Activated CD8-positive, alpha-beta memory T cell treated with anti-CD3 and anti-CD28 coated beads for 36 hours (primary cell): ENCODE results near the gene PAPOLB. TPM values are rescaled to one million over a fixed set of nuclear protein-coding genes. Genes with fewer than 3 reads are reported as not detected.
"Not testable (repeated sequence)": the region's sequence is repeated elsewhere in the genome, so short reads cannot be mapped to it uniquely, and the experiment has no call there.

Source experiments
- CTCF ChIA-PET: fragments of 350-600 bp; sonication (Branson Sonifier 250); formaldehyde crosslinking; loops from one replicate; lab custom pipeline; 2021; ENCODE audit warnings: antibody characterized with exemption; lab: Charles Lee
- POLR2A ChIA-PET: fragments of 350-600 bp; sonication (Branson Sonifier 250); formaldehyde crosslinking; loops from one replicate; lab custom pipeline; 2021; ENCODE audit warnings: antibody characterized with exemption; lab: Charles Lee
- total RNA-seq, 2 experiments: library from RNA; stranded (reverse); gene quantifications; one replicate each; pipeline ENCODE4 v1.2.3, GENCODE V29; 2021

The PAPOLB gene
- total RNA-seq, result not detected

DNA sequence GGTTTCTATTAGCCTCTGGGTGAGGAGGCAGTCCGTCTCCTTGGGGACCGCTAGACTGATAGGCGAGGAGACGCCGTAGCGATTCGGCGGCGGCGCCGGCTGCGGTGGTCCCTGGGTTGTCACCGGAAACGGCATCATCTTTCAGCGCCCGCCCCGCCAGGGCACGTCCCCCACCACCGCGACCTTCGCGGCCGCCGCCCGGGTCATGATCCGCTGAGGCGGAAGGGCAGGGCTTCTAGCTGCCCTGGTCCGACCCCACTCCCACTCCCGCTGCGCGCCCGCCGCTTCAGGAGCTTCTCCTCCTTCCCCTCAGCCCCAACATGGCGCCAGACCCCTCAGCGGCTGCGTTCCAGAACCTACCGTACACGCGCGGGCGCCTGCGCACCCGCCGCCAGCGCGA, at the start of gene PAPOLB:
TSS of gene PAPOLB (minus strand) at position 358 of the 400 bp plus-strand sequence. CDS start at position 138, 220 bp downstream.
- ChIA-PET CTCF (no interaction called here), POLR2A (interaction anchor here (0.6 kb wide), 1 partner anchor 24 kb away, joined by 3 read pairs; no protein-coding TSS in a partner anchor)

DNA sequence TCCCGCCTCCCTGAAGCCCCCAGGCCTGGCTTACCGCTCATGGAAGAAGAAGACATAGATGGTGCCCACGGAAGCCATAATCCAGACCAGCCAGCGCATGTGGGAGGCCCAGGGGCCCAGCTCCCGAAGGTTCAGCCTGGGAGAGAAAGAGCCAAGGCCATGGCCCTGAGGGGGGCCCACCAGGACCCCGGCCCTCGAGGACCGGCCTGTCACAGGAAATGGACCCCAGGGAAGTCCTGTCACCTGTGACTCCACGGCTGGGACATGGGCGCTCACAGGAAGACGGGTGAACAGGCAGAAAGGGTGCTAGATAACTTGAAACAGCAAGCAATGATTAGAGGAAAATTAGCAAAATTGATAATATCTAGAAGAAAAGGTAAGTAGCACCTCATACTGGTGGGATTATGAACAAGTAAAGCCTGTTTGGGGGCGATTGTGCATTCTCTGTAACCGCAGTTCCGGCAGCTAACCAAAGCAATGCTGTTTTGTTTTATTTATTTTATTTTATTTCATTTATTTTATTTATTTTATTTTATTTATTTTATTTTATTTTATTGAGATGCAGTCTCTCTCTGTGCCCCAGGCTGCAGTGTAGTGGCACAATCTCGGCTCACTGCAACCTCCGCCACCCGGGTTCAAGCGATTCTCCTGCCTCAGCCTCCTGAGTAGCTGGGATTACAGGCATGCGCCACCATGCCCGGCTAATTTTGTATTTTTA, 49.4 kb upstream of the PAPOLB start:
- POLR2A ChIA-PET, result no interaction called here

GRCh38 chr7:4906682-4907081, 44.9 kb upstream of the PAPOLB start:
- POLR2A ChIA-PET, result no interaction called here
- CTCF ChIA-PET, result no interaction called here

More for the DNA sequence above, 49.4 kb upstream of the PAPOLB start:
- CTCF ChIA-PET, result interaction anchor here (0.6 kb wide), 1 partner anchor 343 kb away, joined by 3 read pairs; no protein-coding TSS in a partner anchor

DNA sequence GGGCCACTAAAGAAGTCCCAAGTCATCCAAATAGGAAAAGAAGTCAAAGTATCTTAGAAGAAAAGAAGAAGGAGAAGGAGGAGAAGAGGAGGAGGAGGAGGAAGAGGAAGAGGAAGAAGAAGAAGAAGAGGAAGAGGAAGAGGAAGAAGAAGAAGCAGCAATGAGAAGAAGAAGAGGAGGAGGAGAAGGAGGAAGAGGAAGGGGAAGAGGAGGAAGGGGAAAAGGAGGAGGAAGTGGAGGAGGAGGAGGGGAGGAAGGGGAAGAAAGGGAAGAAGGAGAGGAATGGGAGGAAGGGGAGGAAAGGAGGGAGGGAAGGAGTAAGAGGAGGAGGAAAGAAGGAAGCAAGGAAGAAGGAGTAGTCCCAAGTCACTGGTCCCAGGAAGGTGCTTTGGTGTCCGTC, 43.3 kb upstream of the PAPOLB start:
- ChIA-PET CTCF (no interaction called here), POLR2A (no interaction called here)

GRCh38 chr7:4904346-4904745, 42.5 kb upstream of the PAPOLB start:
- POLR2A ChIA-PET, result no interaction called here
- CTCF ChIA-PET, result no interaction called here

GRCh38 chr7:4895766-4896165, 33.9 kb upstream of the PAPOLB start:
- CTCF ChIA-PET, result no interaction called here
- POLR2A ChIA-PET, result no interaction called here

DNA sequence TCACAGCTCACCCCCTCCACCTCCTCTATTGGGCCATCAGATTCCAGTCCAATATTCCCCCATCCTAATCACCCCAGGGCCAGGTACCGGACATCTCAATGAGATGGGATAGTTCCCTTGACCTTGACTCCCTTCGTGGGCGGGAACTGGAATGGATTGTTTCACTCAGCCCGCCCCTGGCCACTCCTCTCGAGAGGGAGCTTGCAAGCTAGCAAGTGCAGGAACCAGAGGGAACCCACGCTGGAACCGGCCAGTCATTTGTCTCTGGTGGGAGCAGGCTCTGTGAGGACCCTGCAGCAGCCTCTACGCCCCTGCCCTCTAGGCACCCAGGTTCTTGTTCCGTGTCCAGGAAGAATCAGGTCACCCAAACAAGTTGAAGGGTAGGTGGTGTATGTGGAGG, 32.7 kb upstream of the PAPOLB start:
- POLR2A ChIA-PET, result no interaction called here
- CTCF ChIA-PET, result no interaction called here

DNA sequence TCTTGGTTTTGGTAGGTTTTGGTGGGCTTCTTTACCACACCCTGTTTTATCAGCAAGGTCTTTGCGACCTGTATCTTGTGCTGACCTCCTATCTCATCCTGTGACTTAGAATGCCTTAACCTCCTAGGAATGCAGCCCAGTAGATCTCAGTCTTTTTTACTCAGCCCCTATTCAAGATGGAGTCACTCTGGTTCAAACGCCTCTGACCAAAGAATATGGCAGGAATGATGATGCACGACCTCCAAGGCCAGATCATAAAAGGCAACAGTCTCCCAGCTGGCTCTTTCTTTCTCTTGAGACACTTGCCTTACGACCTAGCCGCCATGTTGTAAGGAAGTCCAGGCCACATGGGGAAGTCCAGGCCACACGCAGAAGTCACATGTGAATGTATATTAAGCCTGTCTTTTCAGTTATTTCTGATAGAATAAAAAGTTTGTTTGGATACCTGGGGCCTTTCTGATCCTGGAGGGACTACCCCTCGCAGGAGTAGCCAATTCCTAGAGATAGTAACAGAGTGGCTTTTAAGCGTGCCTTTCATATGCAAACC, 32.2 kb upstream of the PAPOLB start:
- CTCF ChIA-PET, result no interaction called here
- POLR2A ChIA-PET, result no interaction called here

GRCh38 chr7:4893188-4893587, 31.4 kb upstream of the PAPOLB start:
- CTCF ChIA-PET, POLR2A ChIA-PET: not testable (repeated sequence)

GRCh38 chr7:4891522-4891921, 29.7 kb upstream of the PAPOLB start:
- POLR2A ChIA-PET, result not testable (repeated sequence)

DNA sequence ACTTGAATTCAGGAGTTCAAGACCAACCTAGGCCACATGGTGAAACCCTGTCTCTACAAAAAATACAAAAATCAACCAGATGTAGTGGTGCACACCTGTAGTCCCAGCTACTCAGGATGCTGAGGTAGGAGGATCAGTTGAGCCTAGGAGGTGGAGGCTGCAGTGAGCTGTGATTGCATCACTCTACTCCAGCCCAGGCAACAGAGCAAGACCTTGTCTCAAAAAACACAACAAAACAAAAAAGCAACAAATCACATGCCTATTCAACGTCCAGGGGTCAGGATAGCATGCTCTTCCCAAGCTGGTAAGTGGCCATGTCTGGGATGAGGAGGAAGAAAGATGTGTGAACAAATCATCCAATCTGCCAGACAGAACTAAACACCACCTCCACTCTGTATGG, 27.9 kb upstream of the PAPOLB start:
- ChIA-PET CTCF (no interaction called here), POLR2A (no interaction called here)

More at GRCh38 chr7:4891522-4891921, 29.7 kb upstream of the PAPOLB start:
- CTCF ChIA-PET, result not testable (repeated sequence)

- ChIA-PET POLR2A (no interaction called here), CTCF (interaction anchor here (0.9 kb wide), 1 partner anchor 89 kb away, joined by 5 read pairs; no protein-coding TSS in a partner anchor)
These were observed 26.3 kb upstream of the PAPOLB start for GRCh38 chr7:4888161-4888560.

DNA sequence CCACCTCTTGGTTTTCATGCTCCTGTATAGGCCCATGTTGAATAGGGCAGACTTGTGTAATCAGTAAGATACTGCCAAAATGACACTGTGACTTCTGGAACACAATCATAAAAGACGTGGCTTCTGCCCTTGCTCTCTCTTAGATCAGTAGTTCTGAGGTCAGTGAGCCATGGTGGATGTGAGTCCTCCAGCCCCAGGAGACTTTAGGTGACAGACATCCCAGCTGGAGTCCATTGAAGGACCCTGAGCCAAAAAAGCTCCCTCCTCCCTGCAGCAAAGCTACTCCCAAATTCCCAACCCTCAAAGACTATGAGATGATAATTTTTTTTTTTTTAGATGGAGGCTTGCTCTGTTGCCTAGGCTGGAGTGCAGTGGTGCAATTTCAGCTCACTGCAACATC, 24.8 kb upstream of the PAPOLB start:
- ChIA-PET CTCF (no interaction called here), POLR2A (no interaction called here)

DNA sequence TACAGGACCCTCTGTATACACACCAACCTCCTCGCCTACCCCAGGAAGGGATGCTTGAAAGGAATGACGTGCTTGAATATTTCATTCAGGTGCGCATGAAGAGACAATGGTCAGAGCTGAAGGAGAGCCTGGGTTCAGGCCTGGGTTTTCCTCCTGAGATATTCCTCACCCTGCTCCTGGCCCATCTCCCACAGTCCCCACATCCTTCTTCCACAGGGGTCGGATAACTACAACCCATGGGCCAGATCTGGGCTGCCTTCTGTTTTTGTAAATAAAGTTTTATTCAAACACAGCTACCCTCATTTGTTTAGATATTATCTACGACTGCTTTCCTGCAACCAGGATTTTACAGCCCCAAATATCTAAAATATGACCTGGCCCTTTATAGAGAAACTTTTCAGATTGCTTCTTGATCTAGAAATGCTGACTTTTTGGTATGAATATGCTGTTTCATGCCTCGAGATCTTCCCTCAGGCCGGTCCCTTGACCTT, 23.5 kb upstream of the PAPOLB start:
- CTCF ChIA-PET, result interaction anchor here (2.6 kb wide), 1 partner anchor 92 kb away, joined by 8 read pairs; no protein-coding TSS in a partner anchor
- POLR2A ChIA-PET, result interaction anchor here (0.6 kb wide), 1 partner anchor 24 kb away, joined by 3 read pairs; the partner anchor contains the start of gene PAPOLB

DNA sequence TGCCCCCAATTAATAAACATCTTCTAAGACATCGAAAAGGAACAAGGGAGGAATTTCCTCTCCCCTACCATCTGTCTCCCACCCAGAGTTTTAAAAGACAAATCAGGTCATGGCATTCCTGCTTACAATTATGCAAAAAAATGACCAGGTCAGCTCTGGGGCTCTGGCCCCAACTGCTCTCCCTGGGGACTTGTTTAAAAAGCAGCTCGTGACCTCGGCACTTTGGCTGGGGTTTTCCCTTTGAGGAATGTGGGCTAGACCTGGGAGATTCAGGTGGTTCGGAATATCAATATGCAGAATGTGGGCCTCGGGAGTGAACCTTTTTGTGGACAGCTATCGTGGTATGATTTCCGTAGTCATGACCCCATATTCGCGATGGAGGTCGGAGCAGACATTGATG, 22.3 kb upstream of the PAPOLB start:
- POLR2A ChIA-PET, result no interaction called here
- CTCF ChIA-PET, result interaction anchor here (0.6 to 2.6 kb wide), 8 partner anchors 35 to 1927 kb away, joined by 3 to 14 read pairs (median 4); no protein-coding TSS in a partner anchor

DNA sequence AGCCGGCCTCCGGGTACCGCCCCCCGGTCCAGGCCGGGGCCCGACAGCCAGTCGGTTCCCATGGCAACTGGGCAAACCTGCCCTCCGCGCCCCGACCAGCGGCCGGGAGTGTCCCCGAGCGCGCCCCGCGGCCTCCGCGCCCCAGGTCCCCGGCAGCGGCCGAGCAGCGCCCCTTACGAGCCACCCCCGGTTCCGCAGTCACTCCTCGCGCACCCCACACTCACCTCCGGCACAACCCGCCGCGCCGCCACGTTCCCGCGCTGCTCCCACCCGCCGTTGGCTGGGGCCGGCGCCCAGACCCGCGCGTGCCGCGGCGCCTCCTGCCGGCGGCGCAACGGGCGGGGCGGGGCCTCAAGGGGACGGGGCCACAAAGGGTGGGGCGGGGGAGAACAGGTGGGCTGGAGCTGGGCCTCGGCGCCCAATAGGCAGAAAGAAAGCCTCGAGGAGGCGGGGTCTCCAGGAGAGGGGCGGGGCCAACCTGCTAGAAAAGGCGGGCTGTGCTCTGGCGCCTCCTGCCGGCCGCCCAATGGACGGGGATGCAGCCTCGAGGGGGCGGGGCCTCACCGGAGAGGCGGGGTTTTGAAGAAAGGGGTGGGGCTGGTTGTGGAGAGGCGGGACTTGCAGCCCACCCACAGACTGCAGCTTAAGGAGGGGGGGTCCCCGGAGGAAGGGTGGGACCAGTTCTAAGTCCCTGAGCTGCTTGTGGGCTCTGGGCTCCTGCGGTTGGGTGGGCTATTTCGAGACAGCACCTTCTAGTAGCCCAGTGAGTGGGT, 21.7 kb upstream of the PAPOLB start, which contains the start of gene RADIL:
TSS of gene RADIL (minus strand) at position 345 of the 773 bp plus-strand sequence. CDS start 5,577 bp downstream, outside the sequence.
- POLR2A ChIA-PET, result interaction anchor here (0.6 kb wide), 1 partner anchor 98 kb away, joined by 3 read pairs; no protein-coding TSS in a partner anchor
- CTCF ChIA-PET, result interaction anchor here (0.5 to 2.6 kb wide), 11 partner anchors 34 to 1926 kb away, joined by 3 to 14 read pairs (median 3); no protein-coding TSS in a partner anchor

DNA sequence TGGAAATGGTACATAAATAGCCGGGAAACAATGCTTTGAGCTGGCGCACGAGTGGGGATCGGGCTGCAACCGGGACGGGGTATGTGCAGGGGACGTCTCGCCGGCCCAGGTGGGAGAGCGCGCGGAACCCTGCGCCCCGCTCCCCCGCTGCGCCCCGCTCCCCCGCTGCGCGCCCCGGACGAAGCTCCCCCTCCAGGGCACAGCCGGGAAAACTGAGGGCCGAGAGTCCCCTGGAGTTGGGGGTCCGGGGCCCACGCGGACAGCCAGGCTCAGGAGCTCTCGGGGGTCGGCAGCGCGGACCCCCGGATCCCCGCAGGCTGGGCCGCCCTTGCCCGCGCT, 21.2 kb upstream of the PAPOLB start:
- ChIA-PET CTCF (interaction anchor here (0.5 to 2.6 kb wide), 10 partner anchors 34 to 250 kb away, joined by 3 to 14 read pairs (median 3); no protein-coding TSS in a partner anchor), POLR2A (interaction anchor here (0.6 kb wide), 2 partner anchors 97 to 896 kb away, joined by 3 to 4 read pairs; no protein-coding TSS in a partner anchor)

- ChIA-PET POLR2A (interaction anchor here (0.6 kb wide), 2 partner anchors 97 to 897 kb away, joined by 3 to 4 read pairs; no protein-coding TSS in a partner anchor), CTCF (interaction anchor here (0.5 to 2.1 kb wide), 7 partner anchors 33 to 250 kb away, joined by 3 to 14 read pairs (median 3); no protein-coding TSS in a partner anchor)
These were observed 20.6 kb upstream of the PAPOLB start for GRCh38 chr7:4882169-4883032.
